EL (cell line): Measurements from ENCODE around the gene TAS1R3.
A peak's percentile ranks its signal among the peaks of the same experiment; 100 is the strongest.
"Not testable (repeated sequence)": the region's sequence is repeated elsewhere in the genome, so short reads cannot be mapped to it uniquely, and the experiment has no call there.

Experiments
- DNase-seq: peaks from one replicate; pipeline ENCODE4 v3.0.0-alpha.2; 2016

Gene TAS1R3

DNA sequence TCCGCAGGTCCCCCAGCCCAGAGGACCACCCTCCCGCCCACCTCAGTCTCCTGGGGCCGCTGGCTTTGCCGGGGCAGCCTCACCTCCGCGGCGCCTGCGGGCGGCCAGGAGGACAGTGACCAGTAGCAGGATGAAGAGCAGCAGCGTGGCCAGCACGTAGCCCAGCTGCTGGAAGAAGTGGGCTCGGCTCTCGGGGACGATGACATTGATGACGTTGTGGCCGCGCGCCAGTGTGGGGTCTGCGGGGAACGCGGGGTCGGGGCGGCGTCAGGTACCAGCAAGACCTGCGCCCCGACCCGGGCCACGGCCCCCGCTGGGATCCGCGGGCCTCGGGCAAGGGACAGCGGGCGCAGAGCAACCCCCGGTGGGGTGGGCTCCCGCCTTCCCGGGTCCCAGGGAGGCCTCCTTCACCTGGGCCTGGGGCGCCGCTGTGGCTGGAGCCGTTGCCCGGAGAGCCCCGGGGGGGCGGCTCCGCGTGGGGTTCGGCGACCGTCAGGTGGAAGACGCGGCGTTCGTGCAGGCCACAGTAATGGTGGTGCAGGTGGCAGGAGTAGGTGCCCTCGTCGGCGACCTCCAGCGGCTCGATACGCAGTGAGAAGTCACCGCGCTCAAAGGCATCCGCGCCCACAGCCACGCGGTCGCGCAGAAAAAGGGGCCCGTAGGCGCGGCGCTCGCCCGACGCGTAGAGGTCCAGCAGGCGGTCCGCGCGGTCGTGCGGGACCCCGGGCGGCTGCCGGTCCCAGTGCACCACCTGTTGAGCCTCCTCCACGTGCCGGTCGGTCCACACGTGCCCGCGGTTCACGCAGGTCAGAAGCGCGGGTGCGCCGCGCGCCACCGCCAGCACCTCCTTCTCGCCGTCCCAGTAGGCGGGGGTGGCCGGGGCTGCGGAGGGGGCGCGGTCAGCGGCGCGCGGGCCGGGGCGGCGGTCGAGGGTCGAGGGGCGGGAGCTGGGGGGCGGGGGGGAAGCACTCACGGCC is 23.5 kb downstream of the TAS1R3 start:
- DNase-seq, result no peak

DNA sequence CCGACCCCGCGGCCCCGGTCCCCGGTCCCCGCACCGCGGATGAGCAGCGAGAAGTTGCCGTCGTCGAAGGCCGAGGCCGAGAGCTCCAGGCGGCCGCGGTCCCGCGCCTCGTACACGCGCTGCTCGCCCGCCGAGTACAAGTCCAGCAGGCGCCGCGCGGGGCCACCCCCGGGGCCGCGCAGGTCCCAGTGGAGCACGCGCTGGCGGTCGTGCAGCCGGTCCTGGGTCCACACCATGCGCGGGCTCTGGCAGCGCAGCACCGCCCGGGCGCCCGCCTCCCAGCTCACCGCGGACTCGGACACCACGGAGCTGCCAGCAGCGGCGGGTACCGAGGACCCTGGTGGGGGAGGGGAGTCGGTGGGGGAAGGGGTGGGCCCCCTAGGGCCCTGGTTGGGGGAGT is 24.3 kb downstream of the TAS1R3 start:
- DNase-seq, result peak; percentile 37

DNA sequence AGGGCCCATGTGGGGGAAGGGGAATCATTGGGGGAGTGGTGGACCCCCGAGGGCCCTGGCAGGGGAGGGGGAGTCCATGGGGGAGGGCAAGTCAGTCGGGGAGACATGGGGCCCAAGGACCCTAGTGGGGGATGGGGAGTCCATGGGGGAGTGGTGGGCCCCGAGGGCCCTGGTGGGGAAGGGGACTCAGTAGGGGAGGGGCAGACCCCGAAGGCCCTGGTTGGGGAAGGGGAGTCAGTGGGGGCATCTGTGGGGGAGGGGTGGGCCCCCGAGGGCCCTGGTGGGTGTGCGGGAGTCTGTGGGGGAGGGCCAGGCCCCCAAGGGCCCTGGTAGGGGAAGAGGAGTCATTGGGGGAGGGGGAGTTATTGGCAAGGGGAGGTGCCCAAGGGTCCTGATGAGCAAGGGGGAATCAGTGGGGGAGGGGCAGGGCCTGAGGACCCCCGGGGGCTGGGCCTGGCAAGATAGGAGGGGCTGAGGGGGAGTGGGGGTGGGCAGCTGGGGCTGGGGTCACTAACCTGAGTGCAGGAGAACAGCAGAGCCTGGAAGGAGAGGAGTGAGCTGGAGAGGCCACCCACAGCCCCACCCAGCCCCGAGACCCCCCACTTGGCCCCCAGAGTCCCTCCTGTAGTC is 25.2 kb downstream of the TAS1R3 start:
- DNase-seq, result no peak

DNA sequence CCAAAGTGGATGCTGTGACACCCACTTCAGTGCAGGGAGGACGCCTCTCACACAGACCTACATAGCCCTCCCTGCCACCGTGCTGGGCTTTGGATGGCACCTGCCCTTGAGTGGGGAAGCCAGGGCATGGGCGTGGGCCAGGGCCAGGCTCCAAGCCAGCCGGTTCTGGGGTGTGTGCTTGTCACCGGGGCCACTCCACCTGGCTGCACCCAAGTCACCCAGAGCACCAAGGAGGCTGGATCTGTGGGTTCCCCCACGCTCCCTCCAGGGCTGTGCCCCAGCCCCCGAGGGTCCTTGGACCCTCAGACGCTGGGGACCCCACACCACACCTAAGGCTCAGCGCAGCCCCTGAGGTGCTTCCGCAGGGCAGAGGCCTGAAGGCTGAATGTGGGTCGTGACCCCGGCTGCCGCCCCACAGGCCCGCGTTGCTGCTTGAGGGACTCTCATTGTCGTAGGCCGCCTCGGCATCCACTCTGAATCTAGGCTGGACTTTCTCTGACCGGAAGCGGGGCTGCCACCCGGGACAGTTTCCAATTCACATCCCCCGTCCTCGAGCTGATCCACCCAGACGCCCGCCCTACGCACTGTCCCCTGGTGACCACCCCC is 25.8 kb downstream of the TAS1R3 start:
- peak; percentile 63 for DNase-seq

DNA sequence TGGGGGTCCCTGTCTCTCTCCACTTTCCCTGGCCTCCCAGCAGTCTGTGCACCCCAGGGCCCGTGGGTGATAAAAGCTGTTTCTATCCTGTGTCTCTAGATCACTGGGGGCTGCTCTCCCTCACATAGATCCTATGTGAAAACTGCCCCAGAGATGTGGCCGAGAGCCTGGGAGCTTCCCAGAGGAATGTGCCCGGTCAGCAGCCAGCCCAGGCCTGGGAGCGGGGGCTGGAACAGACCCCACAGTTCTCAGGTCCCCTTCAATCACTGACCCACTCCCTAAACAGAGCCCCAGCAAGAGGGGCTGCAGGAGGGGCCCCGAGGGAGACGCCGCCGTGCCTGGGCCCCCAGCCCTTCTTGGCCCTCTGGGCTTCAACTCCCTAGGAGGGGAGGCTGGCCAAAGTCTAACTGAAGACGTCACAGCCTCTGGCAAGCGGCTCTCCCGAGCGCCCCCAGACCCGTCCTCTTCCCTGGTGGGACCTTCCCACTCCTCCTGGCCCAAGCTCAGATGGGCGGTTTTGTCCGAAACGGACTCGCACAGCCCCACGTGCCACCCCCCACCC is 26.9 kb downstream of the TAS1R3 start:
- peak; percentile 53 for DNase-seq

DNA sequence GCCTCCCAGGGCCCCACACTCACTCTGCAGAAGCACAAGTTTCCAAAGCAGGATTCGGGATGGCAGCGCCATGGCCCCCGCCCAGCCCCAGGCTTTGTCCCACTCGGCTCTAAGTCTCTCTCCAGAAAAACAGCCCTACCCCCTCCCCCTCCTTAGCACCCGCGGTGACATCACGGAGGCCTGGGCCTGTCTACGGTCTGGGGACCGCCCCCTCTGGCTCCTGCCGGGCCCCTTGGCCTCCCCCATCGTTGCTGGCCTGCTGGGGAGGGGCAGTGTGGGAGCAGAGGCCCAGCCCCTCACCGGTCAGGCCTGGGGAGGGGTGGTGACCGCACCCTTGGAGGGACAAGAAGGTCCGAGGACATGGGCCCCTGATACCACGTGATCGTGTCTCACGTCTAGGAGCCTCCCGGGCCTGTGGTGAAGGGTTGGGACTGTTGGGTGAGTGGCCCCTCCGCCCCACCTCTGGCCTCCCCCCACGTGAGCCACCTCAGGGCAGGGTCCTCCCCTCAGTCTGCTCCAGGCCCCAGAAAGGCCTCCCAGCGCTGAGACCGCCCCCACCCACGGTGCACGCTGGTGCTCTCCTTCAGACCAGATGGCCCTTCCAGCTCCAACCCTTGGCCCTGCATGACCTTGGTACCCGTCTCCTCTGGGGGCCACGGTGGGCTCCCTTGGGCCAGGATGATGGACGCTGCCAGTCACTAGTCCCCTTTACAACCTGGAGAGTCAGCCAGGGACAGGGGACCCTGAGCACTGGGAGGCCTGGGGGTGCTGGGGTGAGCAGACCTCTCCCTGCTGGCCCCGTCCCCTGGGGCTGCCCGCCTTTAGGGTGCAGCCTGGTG is 27.6 kb downstream of the TAS1R3 start, which contains the start of gene MXRA8:
Gene MXRA8 (minus strand): TSS at position 123 of the 839 bp plus-strand sequence. CDS start 51 bp downstream, at position 72.
- DNase-seq, result peak; percentile 89

DNA sequence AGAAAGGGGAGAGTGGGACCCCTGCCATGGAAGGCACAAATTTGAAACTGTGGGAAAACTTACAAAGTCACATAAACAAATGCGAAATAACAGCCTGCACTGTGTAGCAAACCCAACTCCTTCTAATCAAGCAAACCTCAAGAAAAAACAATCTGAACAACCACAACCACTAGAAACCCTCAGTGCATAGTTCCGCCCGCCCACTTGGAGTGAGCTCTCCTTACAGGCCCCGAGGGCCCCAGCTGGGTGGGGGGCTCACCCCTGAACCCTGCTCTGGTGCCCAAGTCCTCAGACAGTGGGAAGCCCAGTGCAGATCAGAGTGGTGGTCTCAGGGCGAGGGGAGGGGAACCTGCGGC is 28.2 kb downstream of the TAS1R3 start:
- DNase-seq, result peak; percentile 57

DNA sequence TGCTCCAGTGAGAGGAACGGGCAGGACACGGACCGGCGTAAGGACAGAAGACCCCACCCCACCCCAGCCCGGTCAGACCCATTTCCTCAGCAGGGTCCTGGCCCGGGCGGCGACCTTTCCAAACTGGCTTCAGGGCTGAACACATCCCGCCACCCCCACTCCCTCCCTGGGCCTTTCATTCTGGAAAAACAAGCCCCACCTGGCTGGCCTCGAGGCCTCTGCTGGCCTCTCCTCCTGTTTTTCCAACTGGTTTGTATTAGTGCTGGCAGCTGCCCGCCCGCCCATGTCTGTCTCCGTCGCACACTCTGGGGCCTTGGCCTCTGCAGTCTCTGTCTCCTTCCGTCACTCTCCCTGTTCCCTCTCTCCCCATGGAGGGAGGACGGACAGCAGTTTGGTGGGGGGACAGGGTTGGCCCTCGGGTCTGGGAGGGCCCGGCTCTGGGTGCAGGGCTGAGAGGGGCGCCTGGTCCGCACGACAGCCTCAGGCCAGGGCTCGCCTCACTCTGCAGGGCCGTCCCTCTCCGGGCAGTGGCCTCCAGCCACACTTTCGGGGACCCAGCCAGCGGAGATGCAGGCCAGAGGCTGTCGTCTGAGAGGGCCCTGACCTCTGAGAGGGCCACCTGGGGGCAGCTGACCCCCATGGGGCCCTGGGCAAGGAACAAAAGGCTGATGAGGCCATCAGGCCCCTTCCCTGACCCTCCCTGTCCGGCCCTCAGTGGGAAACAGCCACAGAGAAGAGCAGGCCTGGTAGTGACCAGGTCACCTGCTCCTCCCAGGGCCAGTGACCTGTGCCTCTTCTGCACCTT is 28.8 kb downstream of the TAS1R3 start:
- DNase-seq, result peak; percentile 65

DNA sequence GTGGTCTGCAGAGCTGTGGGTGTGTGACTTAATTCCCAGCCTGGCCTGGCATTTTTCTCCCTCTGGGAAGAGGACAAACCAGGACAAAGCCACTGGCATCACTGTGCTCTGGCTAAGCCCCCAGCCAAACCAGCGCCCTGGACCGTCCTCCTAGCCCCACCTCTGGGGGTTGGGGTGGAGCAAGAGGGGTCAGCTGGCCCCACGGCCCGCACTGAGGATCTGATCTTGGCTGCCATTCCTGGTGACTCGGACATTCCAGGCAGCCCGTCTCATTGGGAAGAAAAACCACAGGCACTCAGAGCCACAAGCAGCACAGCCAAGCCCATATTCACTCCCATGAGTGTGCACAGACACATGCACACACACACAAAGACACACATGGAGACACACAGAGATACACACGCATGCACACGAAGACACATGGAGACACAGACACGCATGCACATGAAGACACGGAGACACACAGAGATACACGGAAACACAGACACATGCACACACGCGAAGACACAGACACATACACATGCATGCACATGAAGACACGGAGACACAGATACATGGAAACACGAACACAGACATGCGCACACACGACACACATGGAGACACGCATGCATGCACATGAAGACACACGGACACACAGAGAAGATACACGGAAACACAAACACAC is 29.6 kb downstream of the TAS1R3 start:
- DNase-seq, result peak; percentile 97

DNA sequence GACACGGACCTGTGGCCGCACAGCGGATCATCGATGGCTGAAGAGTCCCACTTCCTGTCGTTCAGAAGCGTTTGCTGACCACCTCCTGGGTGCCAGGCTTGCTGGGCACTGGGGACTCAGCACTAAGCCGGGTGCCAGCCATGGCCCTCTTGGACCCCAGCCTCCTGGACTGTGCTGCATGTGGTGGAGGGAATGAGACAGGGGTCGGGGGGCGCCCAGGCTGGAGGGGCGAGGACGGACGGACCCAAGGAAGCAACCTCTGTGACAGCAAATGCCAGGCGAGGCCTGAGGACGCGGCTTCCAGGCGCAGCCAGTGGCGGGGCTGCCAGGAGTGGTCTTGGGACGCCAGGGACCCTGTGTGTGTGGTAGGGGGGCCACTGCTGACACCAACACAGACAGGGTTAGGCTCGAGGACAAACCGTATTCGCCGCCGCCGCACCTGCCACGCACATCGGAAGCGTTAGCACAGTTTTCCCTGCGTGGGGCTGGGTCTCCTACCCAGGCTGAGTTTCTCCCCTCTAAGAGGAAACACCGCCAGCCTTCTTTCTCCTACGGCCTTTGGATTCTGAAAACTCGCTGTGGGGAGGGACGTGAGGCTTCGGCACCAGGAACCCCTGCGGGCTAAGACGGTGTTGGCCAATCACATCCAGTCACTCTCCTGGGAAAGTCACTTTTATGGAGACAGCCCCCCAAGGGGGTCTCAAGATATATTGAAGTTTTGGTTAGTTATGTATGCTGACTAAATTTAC is 30.3 kb downstream of the TAS1R3 start:
- DNase-seq, result no peak

DNA sequence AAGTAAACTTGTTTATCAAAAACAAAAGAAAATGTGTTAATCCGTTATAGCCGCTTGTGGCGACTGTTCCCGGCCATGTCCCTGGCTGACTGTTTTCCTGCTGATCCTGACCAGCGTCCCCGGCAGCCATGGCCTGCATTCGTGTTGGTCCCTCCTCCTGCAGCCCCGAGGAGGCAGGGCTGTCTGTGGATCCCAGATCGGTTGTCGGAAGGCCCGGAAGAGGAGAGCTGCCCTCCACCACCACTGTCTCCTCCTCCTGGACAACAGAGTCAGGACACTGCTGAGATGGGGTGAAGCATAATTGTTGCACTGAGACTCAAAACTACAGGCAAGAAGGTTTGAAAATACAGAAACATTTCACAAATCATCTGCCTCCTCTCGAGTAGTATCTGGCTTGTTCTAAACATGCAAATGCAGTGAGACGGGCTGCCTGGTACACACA is 30.9 kb downstream of the TAS1R3 start:
- peak; percentile 85 for DNase-seq

DNA sequence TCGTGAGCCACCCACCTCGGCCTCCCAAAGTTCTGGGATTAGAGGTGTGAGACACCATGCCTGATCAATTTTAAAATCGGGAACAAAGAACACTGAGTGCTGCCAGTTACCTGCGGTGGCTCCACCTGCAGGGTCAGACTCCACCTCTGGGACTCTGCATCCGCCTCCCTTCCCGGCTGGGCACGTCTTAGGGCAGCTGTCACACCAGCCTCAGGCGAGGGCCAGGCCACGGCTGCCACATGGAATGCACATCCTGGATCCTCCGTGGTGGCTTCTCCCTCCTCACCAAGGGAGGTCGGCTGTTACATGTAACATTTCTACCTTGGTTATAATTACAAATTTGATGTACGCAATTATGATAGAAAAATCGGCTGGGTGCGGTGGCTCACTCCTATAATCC is 33.2 kb downstream of the TAS1R3 start:
- no peak for DNase-seq

DNA sequence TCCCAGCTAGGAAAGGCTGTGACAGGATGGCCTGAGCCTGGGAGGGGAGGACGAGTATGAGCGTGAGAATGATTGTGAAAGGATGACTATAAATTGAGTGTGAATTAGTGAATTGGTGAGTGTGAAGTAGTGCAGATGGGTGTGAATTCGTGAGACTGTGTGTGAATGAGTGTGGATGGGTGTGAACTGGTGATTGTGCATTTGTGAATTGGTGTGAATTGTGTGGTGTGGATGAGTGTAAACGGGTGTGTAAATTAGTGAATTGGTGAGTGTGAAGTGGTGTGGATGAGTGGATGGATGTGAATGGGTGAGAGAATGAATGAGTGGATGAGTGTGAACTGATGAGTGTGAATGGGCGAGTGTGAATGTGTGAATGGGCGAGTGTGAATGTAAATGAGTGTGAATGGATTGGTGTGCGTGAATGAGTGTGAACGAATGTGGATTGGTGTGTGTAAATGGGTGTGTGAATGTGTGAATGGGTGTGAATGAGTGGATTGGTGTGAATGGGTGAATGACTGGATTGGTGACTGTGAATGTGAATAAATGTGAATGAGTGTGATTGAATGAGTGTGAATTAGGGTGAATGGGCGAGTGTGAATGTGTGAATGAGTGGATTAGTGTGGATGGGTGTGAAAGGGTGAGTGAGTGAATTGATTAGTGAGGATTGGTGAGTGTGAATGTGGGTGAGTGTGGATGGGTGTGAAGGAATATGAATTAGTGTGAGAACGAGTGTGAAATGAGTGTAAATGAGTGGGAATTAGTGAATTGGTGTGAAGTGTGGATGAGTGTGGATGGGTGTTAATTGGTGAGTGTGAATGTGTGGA is 35.0 kb downstream of the TAS1R3 start:
- DNase-seq, result no peak

DNA sequence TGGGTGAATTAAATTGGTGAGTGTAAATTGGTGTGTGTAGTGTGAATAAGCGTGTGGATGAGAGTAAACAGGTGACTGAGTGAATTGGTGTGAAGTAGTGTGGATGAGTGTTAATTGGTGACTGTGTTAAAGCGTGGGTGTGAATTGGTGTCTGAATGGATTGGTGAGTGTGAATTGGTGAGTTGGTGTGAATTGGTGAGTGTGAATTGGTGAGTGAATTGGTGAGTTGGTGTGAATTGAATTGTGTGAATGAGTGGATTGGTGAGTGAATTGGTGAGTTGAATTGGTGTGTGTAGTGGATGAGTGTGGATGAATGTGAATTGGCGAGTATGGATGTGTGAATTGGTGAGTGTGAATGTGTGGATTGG is 35.6 kb downstream of the TAS1R3 start:
- no peak for DNase-seq

DNA sequence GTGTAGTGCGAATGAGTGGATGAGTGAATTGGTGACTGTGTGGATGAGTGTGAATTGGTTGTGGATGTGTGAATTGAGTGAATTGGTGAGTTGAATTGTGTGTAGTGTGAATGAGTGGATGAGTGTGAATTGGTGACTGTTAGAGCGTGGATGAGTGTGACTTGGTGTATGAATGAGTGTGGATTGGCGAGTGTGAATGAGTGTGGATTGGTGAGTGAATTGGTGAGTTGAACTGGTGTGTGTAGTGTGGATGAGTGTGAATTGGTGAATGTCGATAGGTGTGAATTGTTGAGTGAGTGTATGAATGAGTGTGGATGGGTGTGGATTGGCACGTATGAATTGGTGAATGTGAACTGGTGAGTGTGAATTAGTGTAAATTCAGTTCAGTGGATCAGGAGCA is 36.2 kb downstream of the TAS1R3 start:
- no peak for DNase-seq

DNA sequence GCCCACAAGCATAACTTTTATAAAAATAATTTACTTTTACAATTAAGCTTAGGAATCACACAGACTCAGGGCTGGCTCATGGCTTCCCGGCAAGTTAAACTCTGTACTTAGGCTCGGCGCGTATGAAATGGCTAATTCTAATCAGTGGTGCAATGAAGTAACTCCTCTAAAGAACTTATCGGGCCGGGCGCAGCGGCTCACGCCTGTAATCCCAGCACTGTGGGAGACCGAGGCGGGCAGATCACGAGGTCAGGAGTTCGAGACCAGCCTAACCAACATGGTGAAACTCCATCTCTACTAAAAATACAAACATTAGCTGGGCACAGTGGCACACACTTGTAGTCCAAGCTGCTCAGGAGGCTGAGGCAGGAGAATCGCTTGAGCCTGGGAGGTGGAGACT is 39.0 kb downstream of the TAS1R3 start:
- not testable (repeated sequence) for DNase-seq

DNA sequence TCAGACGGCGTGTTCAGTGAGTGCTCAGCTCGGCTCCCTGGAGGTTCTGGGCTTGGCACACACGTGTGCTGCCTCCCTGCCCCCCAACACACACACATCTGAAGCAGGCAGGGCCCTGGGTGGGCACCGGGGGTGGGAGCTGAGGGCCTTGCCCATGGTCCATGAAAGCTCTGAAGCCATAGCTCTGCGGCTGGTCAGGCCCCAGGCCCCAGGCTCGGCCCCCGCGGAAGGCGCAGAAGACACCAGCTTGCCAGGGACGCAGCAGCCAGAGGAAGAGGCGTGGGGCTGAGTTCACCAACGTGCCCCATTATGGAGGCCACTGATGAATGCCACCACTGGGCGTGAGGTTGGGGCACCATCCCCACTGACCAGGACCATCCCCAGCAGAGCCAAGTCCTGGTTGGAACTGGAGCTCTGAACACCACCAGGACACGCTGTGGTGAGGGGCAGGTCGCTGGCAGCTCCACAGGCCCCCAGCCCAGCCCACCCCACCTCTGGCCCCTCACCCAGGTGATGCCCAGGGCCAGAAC is 39.8 kb downstream of the TAS1R3 start:
- DNase-seq, result no peak

DNA sequence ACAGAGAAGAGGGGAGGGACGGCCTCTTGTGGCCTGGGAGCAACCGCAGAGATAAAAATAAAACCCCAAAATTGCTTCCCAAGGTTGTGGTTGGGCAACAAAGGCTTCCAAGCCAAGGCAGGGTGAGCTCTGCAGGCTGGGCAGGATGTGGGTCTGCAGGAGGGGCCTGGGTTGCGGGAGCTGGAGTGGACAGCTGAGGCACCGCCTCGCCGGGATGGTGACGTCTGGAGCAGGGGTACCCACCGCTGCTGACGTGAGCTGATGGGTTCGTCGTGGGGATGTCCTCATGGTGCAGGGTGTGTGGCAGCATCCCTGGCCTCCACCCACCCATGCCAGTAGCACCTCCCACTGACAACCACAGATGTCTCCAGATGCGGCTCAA is 40.3 kb downstream of the TAS1R3 start:
- no peak for DNase-seq
